ENCODE data around the gene TAS1R3. TPM values are rescaled to one million over a fixed set of nuclear protein-coding genes. Genes with fewer than 3 reads are reported as not detected.
"Not testable (repeated sequence)": the region's sequence is repeated elsewhere in the genome, so short reads cannot be mapped to it uniquely, and the experiment has no call there.

Gene TAS1R3
- total RNA-seq, 1 donor from 2014 or later: 0.28 TPM

- H3K4me1 Mint-ChIP-seq: peaks cover 18% of the 10 kb centered on the region
- DNase-seq: peak; percentile 71
- H3K9me3 Mint-ChIP-seq: no peaks in the 10 kb centered on the region
- peak overlapping the region; percentile 85 for H3K4me3 Mint-ChIP-seq
- no peaks in the 10 kb centered on the region for H3K27me3 Mint-ChIP-seq
- peaks cover 16% of the 10 kb centered on the region for H3K36me3 Mint-ChIP-seq (ENCODE audit: low read depth)
- intact Hi-C loops (cut with micrococcal nuclease): loop anchor here (2.0 to 5.0 kb wide), 4 partner anchors 15 to 252 kb away; partner anchors contain the start of genes C1orf159, CPTP, INTS11 and TNFRSF18
- H3K27ac Mint-ChIP-seq: peak overlapping the region; percentile 41
These were observed 21.6 kb upstream of the TAS1R3 start for GRCh38 chr1:1309251-1310108.

- peak overlapping the region; percentile 85 for H3K4me3 Mint-ChIP-seq
- H3K27ac Mint-ChIP-seq: no peak overlapping the region
- peaks cover 20% of the 10 kb centered on the region for H3K4me1 Mint-ChIP-seq
- no peaks in the 10 kb centered on the region for H3K27me3 Mint-ChIP-seq
- no peak for DNase-seq
- H3K36me3 Mint-ChIP-seq (ENCODE audit: low read depth): peaks cover 19% of the 10 kb centered on the region
- no peaks in the 10 kb centered on the region for H3K9me3 Mint-ChIP-seq
- intact Hi-C loops (cut with micrococcal nuclease): no loop called here
These were observed 21.0 kb upstream of the TAS1R3 start for GRCh38 chr1:1310109-1310385.

- DNase-seq: no peak
- intact Hi-C loops (cut with micrococcal nuclease): no loop called here
- H3K27ac Mint-ChIP-seq: no peak overlapping the region
- peaks cover 23% of the 10 kb centered on the region for H3K36me3 Mint-ChIP-seq (ENCODE audit: low read depth)
- H3K4me3 Mint-ChIP-seq: peak overlapping the region; percentile 43
- H3K4me1 Mint-ChIP-seq: peaks cover 17% of the 10 kb centered on the region
- no peaks in the 10 kb centered on the region for H3K9me3 Mint-ChIP-seq
- no peaks in the 10 kb centered on the region for H3K27me3 Mint-ChIP-seq
These were observed 20.5 kb upstream of the TAS1R3 start for GRCh38 chr1:1310476-1311053.

- intact Hi-C loops (cut with micrococcal nuclease): no loop called here
- no peak overlapping the region for H3K27ac Mint-ChIP-seq
- H3K9me3 Mint-ChIP-seq: no peaks in the 10 kb centered on the region
- peaks cover 30% of the 10 kb centered on the region for H3K36me3 Mint-ChIP-seq (ENCODE audit: low read depth)
- no peak for DNase-seq
- H3K4me3 Mint-ChIP-seq: no peak overlapping the region
- H3K4me1 Mint-ChIP-seq: peaks cover 10% of the 10 kb centered on the region
- H3K27me3 Mint-ChIP-seq: no peaks in the 10 kb centered on the region
These were observed 19.7 kb upstream of the TAS1R3 start for GRCh38 chr1:1311107-1312104.

GRCh38 chr1:1312450-1313314 lies 18.4 kb upstream of the TAS1R3 start:
- peaks cover 2% of the 10 kb centered on the region for H3K4me1 Mint-ChIP-seq
- DNase-seq: no peak
- peak overlapping the region; percentile 21 for H3K4me3 Mint-ChIP-seq

GRCh38 chr1:1313500-1314236 lies 17.4 kb upstream of the TAS1R3 start:
- intact Hi-C loops (cut with micrococcal nuclease): no loop called here
- Mint-ChIP-seq H3K27ac (no peak overlapping the region), H3K4me1 (peaks cover 2% of the 10 kb centered on the region), H3K9me3 (no peaks in the 10 kb centered on the region), H3K27me3 (no peaks in the 10 kb centered on the region), H3K36me3 (ENCODE audit: low read depth) (peaks cover 40% of the 10 kb centered on the region), H3K4me3 (no peak overlapping the region)
- no peak for DNase-seq

More at GRCh38 chr1:1312450-1313314, 18.4 kb upstream of the TAS1R3 start:
- intact Hi-C loops (cut with micrococcal nuclease): no loop called here
- H3K9me3 Mint-ChIP-seq: no peaks in the 10 kb centered on the region
- no peaks in the 10 kb centered on the region for H3K27me3 Mint-ChIP-seq
- H3K27ac Mint-ChIP-seq: no peak overlapping the region
- H3K36me3 Mint-ChIP-seq (ENCODE audit: low read depth): peaks cover 36% of the 10 kb centered on the region

- intact Hi-C loops (cut with micrococcal nuclease): no loop called here
- Mint-ChIP-seq H3K4me1 (peaks cover 2% of the 10 kb centered on the region), H3K9me3 (no peaks in the 10 kb centered on the region), H3K27ac (no peak overlapping the region), H3K36me3 (ENCODE audit: low read depth) (peaks cover 44% of the 10 kb centered on the region), H3K4me3 (no peak overlapping the region), H3K27me3 (no peaks in the 10 kb centered on the region)
- no peak for DNase-seq
These were observed 16.9 kb upstream of the TAS1R3 start for GRCh38 chr1:1314237-1314586.

- Mint-ChIP-seq H3K4me3 (no peak overlapping the region), H3K27me3 (no peaks in the 10 kb centered on the region), H3K36me3 (ENCODE audit: low read depth) (peaks cover 45% of the 10 kb centered on the region), H3K9me3 (no peaks in the 10 kb centered on the region), H3K4me1 (peaks cover 2% of the 10 kb centered on the region), H3K27ac (no peak overlapping the region)
- no peak for DNase-seq
- intact Hi-C loops (cut with micrococcal nuclease): no loop called here
These were observed 16.3 kb upstream of the TAS1R3 start for GRCh38 chr1:1314678-1315335.

- no peaks in the 10 kb centered on the region for H3K27me3 Mint-ChIP-seq
- intact Hi-C loops (cut with micrococcal nuclease): no loop called here
- no peak for DNase-seq
- H3K9me3 Mint-ChIP-seq: no peaks in the 10 kb centered on the region
- H3K36me3 Mint-ChIP-seq (ENCODE audit: low read depth): peaks cover 48% of the 10 kb centered on the region
- no peak overlapping the region for H3K4me3 Mint-ChIP-seq
- H3K27ac Mint-ChIP-seq: no peak overlapping the region
- peaks cover 2% of the 10 kb centered on the region for H3K4me1 Mint-ChIP-seq
These were observed 15.6 kb upstream of the TAS1R3 start for GRCh38 chr1:1315435-1315954.

GRCh38 chr1:1316199-1316598 lies 14.9 kb upstream of the TAS1R3 start:
- H3K27ac Mint-ChIP-seq, H3K4me1 Mint-ChIP-seq: not testable (repeated sequence)
- peaks cover 46% of the 10 kb centered on the region for H3K36me3 Mint-ChIP-seq (ENCODE audit: low read depth)

GRCh38 chr1:1317420-1317819 lies 13.7 kb upstream of the TAS1R3 start:
- peaks cover 51% of the 10 kb centered on the region for H3K36me3 Mint-ChIP-seq (ENCODE audit: low read depth)

More at GRCh38 chr1:1316199-1316598, 14.9 kb upstream of the TAS1R3 start:
- H3K4me3 Mint-ChIP-seq; H3K27me3 Mint-ChIP-seq; H3K9me3 Mint-ChIP-seq; intact Hi-C loops (cut with micrococcal nuclease); DNase-seq: not testable (repeated sequence)

GRCh38 chr1:1318131-1318652 lies 12.9 kb upstream of the TAS1R3 start:
- H3K4me1 Mint-ChIP-seq: peaks cover 10% of the 10 kb centered on the region
- no peaks in the 10 kb centered on the region for H3K9me3 Mint-ChIP-seq
- peaks cover 48% of the 10 kb centered on the region for H3K36me3 Mint-ChIP-seq (ENCODE audit: low read depth)

More at GRCh38 chr1:1317420-1317819, 13.7 kb upstream of the TAS1R3 start:
- peaks cover 5% of the 10 kb centered on the region for H3K4me1 Mint-ChIP-seq
- H3K27ac Mint-ChIP-seq: no peak overlapping the region
- H3K27me3 Mint-ChIP-seq: no peaks in the 10 kb centered on the region
- H3K4me3 Mint-ChIP-seq: no peak overlapping the region
- no peak for DNase-seq
- no peaks in the 10 kb centered on the region for H3K9me3 Mint-ChIP-seq
- intact Hi-C loops (cut with micrococcal nuclease): no loop called here

More at GRCh38 chr1:1318131-1318652, 12.9 kb upstream of the TAS1R3 start:
- no peak overlapping the region for H3K27ac Mint-ChIP-seq
- DNase-seq: no peak
- intact Hi-C loops (cut with micrococcal nuclease): no loop called here
- no peaks in the 10 kb centered on the region for H3K27me3 Mint-ChIP-seq
- H3K4me3 Mint-ChIP-seq: no peak overlapping the region
